IPS-18c (cell line): Measurements from ENCODE around the gene CAPNS2.
"Not testable (repeated sequence)": the region's sequence is repeated elsewhere in the genome, so short reads cannot be mapped to it uniquely, and the experiment has no call there.

Experiments
- H3K4me3 ChIP-seq: 2 replicates; pipeline ENCODE4 v1.7.0; 2013; ENCODE audit warnings: low read depth, mild to moderate bottlenecking, low read length, moderate library complexity; ENCODE audit not compliant: insufficient read depth
- H3K9me3 ChIP-seq: one replicate; pipeline ENCODE4 v1.6.1; 2013; ENCODE audit warnings: mild to moderate bottlenecking, low read length, moderate library complexity; ENCODE audit not compliant: control insufficient read depth, insufficient read depth

The CAPNS2 gene

GRCh38 chr16:55613613-55614335, 47.3 kb downstream of the CAPNS2 start:
- Histone ChIP-seq H3K4me3 (no peak overlapping the region), H3K9me3 (no peaks in the 10 kb centered on the region)

GRCh38 chr16:55615071-55615470, 48.6 kb downstream of the CAPNS2 start:
- Histone ChIP-seq H3K4me3 (no peak overlapping the region), H3K9me3 (no peaks in the 10 kb centered on the region)

- H3K4me3 ChIP-seq, H3K9me3 ChIP-seq: not testable (repeated sequence)
Measured at GRCh38 chr16:55615670-55616069, 49.2 kb downstream of the CAPNS2 start.
